ENCODE measurements around the gene MYO15B.
"Not testable (repeated sequence)": the region's sequence is repeated elsewhere in the genome, so short reads cannot be mapped to it uniquely, and the experiment has no call there.

MYO15B gene

GRCh38 chr17:75626496-75627038, 39.0 kb downstream of the MYO15B start:
- no peak for DNase-seq

GRCh38 chr17:75627094-75627493, 39.5 kb downstream of the MYO15B start:
- DNase-seq: no peak

DNA sequence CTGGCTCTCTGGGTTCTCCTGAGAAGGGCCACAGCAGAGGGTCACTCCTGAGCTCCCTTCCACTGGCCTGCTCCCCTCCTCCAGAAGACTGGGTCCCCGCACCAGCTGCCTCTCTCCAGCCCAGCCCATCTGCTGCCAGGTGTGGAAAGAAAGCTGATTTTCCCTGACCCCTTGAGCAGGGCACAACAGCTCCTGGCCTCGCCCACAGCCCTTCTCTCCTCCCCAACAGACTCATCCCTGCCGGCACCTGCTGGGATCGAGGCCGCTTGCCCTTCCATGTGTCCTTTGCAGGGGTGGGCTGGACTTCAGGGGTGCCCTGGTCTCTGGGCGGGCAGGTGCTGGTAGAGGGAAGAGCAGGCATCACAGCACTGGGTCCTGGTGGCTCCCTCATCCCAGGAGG, 40.8 kb downstream of the MYO15B start:
- no peak for DNase-seq

- DNase-seq: no peak
These were observed 41.6 kb downstream of the MYO15B start for GRCh38 chr17:75629157-75629556.

DNA sequence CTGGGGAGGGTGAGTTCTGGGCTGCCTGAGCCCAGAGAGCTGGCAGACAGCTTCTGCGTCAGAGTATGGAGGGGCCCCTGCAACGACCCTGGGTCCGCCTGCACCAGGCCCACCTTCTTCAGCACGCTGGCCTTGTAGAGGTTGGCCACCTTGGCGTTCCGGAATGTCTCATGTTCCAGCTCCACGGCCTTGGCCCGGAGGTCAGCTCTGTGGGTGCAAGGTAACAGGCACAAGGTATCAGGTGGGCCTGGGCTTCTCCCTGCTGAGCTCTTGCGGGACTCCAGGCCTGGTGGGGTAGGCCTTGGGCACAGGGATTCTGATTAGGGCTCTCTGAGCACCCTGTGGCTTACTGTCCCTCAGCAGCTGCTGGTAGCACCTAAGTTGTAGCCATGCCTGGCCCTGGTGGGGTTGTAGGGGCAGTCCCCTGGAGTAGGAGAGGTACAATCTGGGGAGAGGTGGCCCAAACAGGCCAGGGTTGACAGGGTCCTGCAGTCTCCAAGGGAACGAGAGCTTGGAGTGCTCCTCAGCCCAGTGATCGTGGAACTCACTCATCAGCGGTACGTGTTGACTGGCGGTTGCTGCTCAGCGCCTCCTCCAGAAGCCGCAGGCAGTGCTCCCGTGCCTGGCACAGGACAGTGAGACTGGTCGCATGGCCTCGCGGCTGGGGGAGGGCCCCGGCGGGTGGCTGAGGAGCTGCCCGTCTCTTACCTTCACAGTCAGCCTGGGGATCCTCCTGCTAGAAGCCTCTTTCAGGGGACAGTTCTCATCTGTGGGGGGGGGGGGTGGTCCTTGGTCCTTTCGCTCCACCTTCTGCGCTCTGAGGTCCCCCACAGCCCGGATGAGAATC, 42.7 kb downstream of the MYO15B start:
- no peak for DNase-seq

DNA sequence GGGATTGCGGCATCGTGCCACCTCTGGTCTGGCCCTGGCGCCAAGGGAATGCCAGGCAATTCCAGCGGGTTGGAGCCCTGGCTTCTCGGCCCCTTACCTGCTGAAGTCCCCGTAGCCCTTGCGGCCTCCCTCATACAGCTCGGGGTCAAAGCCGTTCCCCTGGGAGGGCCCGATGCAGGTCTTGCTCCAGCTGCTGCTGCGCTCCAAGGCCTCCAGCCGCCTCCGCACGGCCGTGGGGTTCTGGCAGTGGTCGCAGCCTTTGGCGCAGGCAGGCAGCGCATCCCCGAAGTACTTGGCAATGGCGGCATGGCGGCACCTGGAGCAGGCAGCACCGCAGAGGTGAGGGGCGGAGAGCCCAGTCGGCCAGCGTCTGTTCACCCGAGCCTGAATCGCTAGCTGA, 43.8 kb downstream of the MYO15B start:
- DNase-seq: no peak

DNA sequence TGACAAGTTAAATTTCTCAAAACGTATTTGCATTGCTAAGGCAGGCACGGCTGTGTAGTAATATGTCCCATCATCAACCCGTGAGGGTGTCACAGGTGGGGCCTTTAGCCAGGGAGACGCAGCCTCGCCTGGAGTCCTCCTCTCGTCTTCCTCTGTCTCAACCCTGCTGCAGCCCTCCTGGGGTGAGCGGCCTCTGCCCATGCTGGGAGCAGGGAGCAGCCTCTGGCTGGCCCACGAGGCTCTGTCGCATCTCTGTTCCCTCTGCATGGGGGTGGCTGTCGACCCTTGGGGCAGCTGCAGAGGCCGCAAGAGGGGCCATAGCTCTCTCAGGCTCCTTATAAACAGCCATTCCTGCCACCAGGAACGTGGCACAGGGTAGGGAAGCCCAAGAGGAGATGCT, 44.8 kb downstream of the MYO15B start:
- DNase-seq: no peak

GRCh38 chr17:75632863-75633485, 45.4 kb downstream of the MYO15B start, which contains the start of gene SMIM5:
Gene SMIM5 (plus strand): TSS chr17:75633434. CDS start chr17:75640202, 6,768 bp downstream.
- DNase-seq: peak; percentile 83 to 88

- DNase-seq: peak; percentile 37 to 44
These were observed 46.1 kb downstream of the MYO15B start for GRCh38 chr17:75633486-75634375.

DNA sequence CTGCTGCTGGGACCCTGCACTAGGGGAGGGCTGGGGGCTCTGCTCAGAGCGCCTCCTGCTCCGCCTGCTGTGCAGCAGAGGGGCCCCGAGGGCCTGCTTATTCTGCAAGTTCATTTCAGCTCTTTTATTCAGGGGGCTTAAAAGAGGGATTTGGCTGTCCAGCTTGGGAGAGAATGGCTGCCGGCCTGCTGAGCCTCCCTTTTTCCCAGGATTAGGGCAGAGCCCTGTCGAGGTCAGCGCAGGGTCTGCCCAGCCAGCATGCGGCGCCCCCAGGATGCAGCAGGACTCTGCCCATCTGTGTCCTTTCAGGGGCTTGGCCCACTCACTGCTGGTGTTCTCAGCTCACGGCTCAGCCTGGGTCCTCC, 46.8 kb downstream of the MYO15B start:
- DNase-seq: no peak

DNA sequence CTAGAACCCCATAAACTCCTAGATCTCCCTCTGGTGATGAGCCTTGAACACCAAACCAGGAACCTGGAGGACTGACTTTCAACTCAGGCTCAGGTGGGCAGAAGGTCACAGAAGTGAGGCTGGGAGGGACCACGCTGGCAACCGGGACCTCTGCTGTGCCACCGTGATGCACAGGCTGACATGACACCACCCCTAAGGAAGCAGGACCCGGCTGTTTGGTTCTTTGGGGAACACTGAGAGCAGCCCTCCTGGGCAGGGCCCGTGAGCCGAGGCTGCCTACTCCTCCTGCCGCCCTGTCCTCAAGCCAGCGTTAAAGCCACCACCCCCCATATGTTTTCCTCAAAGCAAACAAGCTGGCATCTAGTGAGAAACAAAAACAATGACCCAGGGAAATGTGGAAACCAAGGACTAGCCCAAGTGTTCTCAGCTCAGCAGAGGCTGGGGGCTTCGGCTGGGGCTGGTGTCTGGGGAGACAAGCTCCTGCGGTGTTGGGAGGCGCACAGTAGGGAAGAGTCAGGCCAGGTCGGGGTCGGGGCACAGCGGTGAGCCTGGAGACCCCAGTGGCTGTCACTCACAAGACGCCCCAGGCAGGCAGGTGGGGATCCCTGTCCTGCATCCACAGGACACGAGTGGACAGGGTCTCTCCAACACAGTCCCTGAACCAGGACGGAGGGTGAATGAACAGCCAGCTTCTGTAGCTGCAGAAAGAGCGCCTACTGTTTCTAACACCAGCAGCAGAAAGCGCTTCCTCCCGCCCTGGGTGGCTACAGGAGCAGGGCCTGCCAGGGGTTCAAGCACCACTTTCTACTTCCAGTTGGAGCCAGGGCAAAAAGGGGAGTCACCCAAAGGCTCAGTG, 47.4 kb downstream of the MYO15B start:
- no peak for DNase-seq

- DNase-seq: no peak
These were observed 48.1 kb downstream of the MYO15B start for GRCh38 chr17:75635610-75636202.

- DNase-seq: no peak
These were observed 49.0 kb downstream of the MYO15B start for GRCh38 chr17:75636381-75637142.

GRCh38 chr17:75637143-75637538, 49.5 kb downstream of the MYO15B start:
- DNase-seq: no peak

GRCh38 chr17:75637551-75637950, 50.0 kb downstream of the MYO15B start:
- no peak for DNase-seq

DNA sequence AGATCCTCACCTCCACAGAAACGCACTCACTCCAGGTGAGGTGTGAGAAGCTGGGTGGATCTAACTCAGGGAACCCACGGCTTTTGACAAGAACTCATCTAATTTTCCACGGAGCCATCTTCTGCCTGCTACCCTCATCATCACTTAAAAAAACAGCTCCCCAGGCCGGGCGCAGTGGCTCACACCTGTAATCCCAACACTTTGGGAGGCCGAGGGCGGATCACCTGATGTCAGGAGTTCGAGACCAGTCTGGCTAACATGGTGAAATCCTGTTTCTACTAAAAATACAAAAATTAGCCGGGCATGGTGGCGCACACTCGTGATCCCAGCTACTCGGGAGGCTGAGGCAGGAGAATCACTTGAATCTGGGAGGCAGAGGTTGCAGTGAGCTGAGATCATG, 50.4 kb downstream of the MYO15B start:
- DNase-seq: not testable (repeated sequence)

- DNase-seq: no peak
These were observed 51.3 kb downstream of the MYO15B start for GRCh38 chr17:75638893-75639292.

DNA sequence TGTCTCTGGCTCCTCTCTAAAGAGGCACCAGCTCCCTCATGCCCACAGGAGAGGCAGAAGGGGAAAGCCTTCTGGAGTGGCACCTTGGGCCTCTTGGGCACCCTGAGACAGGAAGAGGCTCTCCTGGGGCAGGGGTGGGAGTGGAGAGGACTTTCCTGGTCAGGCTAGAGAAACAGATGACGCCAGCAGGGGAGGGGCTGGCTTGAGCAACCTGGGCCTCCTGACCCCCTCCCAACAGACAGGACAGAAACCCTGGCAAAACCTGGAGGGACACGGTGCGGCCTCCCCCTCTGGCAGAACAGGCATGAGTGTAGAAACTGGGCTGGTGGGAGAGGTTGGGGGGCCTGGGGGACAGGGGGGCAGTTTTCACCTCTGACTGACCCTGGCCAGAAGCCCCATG, 51.7 kb downstream of the MYO15B start:
- no peak for DNase-seq

- no peak for DNase-seq
These were observed 52.4 kb downstream of the MYO15B start for GRCh38 chr17:75639771-75640555.

DNA sequence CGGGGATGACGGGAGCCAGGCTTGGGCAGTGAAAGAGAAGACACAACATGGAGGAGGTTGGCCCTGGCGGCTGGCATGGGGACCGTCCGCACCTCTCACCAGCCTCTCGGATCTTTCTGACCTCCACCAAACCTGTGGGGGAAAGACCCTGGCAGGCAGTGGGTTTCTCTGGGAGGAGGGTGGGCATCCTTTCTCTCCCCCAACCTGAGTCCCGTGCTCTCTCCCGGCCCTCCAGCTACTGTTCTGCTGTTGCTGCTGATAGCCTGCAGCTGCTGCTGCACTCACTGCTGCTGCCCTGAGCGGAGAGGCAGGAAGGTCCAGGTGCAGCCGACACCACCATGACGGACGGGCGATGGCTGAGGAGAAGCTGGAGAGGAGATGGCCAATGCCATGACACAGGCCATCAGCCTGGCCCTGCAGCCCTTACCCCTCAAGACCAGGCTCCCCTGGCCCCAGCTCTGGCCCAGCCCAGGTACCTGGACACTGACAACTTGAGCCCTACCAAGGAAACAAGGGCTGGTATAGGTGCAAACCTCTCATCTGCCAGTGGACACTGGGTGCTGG, 53.0 kb downstream of the MYO15B start:
- no peak for DNase-seq
